C4-2B (cell line): ENCODE results near the gene ATP9A.
"Not testable (repeated sequence)": the region's sequence is repeated elsewhere in the genome, so short reads cannot be mapped to it uniquely, and the experiment has no call there.

Experiments
- H3K27ac ChIP-seq: fragments of 450-650 bp; 2 replicates; pipeline ENCODE4 v1.5.1; 2017
- ZFX ChIP-seq: fragments of 450-650 bp; IDR thresholded peaks from 2 replicates; pipeline ENCODE4 v1.6.1; 2017
- TF ChIP-seq, protein P1 (sequence below): fragments of 450-650 bp; conservative IDR thresholded peaks from 2 replicates; pipeline ENCODE4 v1.5.1; 2017; ENCODE audit warnings: mild to moderate bottlenecking

The ATP9A gene

DNA sequence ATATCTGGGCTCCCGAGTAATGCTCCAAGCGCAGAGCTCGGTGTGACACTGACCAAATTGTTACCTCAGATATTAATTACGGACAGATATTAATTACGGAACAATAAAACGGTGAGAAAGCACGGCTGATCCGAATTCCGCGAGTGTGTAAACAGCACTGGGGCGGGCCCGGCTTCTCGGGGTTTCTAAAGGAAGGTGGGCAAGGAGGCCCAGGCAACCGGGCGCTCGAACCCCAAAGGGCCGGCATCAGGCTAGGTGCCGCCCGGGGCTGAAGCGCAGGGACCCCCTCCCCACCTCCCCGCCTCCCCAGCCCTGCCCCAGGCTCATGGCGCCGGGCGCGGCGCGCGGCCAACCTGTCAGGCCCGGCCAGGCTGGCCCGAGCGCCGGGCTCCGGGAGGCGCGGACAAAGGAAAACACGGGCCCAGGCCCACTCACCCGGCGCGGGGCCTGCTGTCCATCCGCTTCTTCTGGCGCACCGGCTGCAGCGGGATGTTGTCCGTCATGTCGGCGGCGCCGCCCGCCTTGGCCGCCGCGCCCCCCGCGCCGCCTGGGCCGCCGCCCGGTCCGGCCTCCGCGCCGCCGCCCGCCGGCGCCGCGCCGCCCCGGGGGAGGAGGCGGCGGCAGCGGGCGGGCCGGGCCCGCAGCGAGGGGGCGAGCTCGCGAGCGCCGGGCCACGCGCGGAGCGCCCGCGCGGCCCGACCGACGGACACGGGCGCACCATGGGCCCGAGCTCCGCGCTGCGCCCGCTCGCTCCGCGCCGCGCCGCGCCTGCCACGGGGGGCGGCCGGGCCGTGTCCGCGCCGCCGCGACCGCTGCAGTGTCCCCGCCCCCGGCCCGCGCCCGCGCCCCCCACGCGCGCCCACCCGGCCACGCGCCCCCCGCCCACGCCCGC, at the start of gene ATP9A:
TSS of gene ATP9A (minus strand) at position 524 of the 892 bp plus-strand sequence. CDS start at position 503, 21 bp downstream.
- peak within 1 kb of the TSS; percentile 81 for H3K27ac ChIP-seq
- TF ChIP-seq, protein P1, sequence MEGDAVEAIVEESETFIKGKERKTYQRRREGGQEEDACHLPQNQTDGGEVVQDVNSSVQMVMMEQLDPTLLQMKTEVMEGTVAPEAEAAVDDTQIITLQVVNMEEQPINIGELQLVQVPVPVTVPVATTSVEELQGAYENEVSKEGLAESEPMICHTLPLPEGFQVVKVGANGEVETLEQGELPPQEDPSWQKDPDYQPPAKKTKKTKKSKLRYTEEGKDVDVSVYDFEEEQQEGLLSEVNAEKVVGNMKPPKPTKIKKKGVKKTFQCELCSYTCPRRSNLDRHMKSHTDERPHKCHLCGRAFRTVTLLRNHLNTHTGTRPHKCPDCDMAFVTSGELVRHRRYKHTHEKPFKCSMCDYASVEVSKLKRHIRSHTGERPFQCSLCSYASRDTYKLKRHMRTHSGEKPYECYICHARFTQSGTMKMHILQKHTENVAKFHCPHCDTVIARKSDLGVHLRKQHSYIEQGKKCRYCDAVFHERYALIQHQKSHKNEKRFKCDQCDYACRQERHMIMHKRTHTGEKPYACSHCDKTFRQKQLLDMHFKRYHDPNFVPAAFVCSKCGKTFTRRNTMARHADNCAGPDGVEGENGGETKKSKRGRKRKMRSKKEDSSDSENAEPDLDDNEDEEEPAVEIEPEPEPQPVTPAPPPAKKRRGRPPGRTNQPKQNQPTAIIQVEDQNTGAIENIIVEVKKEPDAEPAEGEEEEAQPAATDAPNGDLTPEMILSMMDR = no peak; the same call in 1 of the 2 replicates
- TF ChIP-seq ZFX = peak; percentile 83

DNA sequence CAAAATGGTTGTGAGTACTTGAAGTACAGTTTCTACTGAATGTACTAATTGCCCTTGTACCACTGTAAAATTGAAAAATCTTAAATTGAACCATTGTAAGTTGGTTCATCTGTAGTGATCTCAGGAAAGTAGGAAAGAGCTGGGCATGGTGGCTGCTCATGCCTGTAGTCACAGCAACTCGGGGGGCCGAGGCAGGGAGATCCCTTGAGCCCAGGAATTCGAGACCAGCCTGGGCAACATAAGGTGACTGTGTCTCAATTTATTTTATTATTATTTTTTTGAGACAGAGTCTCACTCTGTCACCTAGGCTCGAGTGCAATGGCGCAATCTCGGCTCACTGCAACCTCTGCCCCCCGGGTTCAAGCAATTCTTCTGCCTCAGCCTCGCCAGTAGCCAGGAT, 48.7 kb upstream of the ATP9A start:
- not testable (repeated sequence) for H3K27ac ChIP-seq

- no peak overlapping the region for H3K27ac ChIP-seq
- TF ChIP-seq ZFX = no peak
- TF ChIP-seq, protein P1 = no peak
Observed at GRCh38 chr20:51815383-51816076, 47.3 kb upstream of the ATP9A start.

DNA sequence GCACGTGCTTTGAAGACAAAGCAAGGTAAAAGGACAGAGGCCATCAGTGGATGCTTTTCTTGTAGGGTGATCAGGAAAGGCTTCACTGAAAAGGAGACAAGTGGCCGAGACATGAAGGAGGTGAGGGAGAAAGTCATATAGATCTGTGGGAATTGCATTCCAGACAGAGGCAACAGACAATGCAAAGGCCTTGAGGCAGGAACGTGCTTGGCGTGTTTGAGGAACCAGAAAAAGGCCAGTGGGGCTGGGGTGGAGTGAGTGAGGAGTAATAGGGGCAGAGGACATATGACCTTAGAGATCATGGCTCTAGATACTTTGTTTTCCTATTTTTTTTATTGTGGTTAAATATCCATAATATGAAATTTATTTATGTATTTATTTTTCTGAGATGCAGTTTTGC, 44.7 kb upstream of the ATP9A start:
- TF ChIP-seq, protein P1 = no peak
- TF ChIP-seq ZFX = no peak
- no peak overlapping the region for H3K27ac ChIP-seq

DNA sequence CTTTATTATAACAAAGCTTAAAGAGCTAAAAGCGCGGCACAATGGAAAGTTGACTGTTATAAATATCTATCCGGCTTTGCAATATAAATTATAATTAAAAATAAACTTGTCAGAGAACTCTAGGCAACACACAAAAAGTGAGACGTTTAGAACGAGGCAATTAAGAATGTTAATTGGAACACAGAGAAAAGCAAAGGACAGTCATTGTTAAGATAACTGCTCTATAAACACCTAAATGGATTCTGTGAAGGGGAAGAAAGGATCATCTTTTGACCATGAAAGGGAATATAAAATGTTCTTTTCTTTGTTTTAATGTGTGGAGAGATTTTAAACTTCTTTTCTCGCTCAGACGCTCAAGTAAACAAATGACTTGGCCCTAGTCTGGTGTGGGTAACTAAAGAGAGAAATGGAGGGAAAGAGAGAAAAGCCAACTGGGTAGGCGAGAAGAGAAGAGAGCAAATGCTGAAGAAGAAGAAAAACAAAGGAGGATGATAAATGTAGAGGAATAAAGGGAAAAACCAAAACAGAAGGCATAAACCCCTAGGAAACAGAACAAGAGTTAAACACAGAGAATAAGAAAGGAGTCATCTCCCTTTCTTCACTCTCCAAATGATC, 43.4 kb upstream of the ATP9A start:
- no peak overlapping the region for H3K27ac ChIP-seq
- no peak for TF ChIP-seq ZFX
- TF ChIP-seq, protein P1 = no peak

- H3K27ac ChIP-seq = no peak overlapping the region
- TF ChIP-seq, protein P1 = no peak
- TF ChIP-seq ZFX = no peak
Observed at GRCh38 chr20:51811042-51811355, 42.8 kb upstream of the ATP9A start.

DNA sequence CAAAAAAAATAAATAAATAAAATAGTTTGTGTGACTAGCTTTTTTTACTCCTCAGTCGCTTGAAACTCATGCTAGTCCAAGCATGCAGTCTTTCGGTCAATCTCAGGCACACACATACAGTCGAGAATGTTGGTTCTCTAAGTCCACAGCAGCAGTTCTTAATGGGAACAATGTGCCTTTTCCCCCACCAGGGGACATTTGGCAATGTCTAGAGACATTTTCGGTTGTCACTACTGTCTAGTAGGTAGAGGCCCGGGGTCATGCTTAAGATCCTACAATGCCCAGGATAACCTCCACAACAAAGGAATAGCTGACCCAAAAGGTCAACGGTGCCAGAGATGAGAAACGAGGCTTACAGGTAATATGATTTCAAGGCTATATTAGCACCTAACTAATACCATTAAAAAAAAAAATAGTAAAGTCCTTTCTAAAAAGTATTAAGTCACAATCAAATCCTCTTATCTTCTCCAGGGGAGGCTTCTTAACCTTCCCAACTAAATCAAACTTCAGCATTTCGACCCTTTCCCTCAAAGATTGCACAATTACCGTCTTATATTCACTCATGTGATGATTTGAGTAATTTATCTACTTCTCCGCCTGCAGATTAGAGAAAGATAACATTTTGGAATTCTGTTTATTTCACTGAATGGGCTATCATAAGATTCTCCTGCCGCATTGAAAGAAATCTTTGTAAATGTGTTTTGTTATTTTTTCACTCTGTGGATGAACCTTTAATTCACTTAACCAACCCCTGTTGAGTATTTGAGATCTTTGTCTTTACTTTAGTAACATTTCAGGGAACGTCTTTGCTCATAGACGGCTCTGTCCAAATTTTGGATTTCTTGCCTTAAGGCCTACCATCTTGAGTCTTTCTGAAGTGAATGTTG, 42.2 kb upstream of the ATP9A start:
- H3K27ac ChIP-seq = no peak overlapping the region
- TF ChIP-seq, protein P1 = no peak
- TF ChIP-seq ZFX = no peak
